8988T (cell line): Measurements from ENCODE around the gene QPRT.
"Not testable (repeated sequence)": the region's sequence is repeated elsewhere in the genome, so short reads cannot be mapped to it uniquely, and the experiment has no call there.

ENCODE experiments used
- DNase-seq: peaks from one replicate; pipeline ENCODE4 v3.0.0; 2011

QPRT gene

GRCh38 chr16:29678691-29679267 is at the start of gene QPRT:
TSS of gene QPRT (plus strand) at chr16:29679180. CDS start at chr16:29679198, 18 bp downstream.
- peak; percentile 70 for DNase-seq

GRCh38 chr16:29629318-29629717 is 49.7 kb upstream of the QPRT start:
- not testable (repeated sequence) for DNase-seq

- DNase-seq: not testable (repeated sequence)
These were observed 47.3 kb upstream of the QPRT start for GRCh38 chr16:29631658-29632057.

GRCh38 chr16:29635902-29636301 is 43.1 kb upstream of the QPRT start:
- not testable (repeated sequence) for DNase-seq

DNA sequence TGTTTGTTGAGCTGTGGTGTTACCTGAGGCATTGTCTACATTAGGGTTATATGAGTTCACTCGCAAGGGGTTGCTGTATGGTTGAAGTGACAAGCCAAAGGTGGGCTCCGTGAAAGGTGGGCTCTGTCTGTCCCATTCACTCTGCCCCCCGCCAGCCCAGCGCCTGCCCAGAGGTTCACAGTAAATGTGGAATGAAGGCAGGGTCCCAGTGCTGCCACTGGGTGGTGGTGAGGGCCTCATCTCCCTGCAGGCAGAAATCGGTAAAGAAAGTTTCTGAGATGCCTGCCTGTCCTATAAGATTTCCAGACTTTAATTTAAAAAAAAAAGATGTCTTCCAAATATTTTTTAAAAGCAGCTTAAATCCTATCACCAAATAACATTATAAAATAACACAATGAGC is 42.6 kb upstream of the QPRT start:
- DNase-seq: not testable (repeated sequence)

DNA sequence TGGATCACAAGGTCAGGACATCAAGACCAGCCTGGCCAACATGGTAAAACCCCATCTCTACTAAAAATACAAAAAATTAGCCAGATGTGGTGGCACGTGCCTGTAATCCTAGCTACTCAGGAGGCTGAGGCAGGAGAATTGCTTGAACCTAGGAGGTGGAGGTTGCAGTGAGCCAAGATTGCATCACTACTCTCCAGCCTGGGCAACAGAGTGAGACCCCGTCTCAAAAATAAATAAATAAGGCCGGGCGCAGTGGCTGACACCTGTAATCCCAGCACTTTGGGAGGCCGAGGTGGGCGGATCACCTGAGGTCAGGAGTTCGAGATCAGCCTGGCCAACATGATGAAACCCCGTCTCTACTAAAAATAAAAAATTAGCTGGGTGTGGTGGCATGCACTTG is 40.2 kb upstream of the QPRT start:
- not testable (repeated sequence) for DNase-seq

DNA sequence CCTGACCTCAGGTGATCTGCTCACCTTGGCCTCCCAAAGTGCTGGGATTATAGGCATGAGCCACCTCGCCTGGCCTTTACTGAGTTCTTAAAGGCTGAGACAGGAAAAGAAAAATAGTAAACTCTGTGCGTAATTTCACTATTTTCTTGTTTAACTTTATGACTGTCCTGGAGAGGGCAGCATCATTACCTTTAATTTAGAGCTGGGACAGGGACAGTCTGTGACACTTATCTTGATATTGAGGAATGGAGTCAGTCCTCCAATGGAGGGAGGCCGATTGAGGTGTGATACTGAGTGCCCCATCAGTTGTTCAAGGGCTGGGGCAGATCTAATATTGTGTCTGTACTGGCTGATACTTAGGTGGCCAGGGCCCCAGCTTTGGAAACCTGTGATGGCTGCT is 37.4 kb upstream of the QPRT start:
- no peak for DNase-seq

- DNase-seq: no peak
These were observed 35.4 kb upstream of the QPRT start for GRCh38 chr16:29643596-29643995.

DNA sequence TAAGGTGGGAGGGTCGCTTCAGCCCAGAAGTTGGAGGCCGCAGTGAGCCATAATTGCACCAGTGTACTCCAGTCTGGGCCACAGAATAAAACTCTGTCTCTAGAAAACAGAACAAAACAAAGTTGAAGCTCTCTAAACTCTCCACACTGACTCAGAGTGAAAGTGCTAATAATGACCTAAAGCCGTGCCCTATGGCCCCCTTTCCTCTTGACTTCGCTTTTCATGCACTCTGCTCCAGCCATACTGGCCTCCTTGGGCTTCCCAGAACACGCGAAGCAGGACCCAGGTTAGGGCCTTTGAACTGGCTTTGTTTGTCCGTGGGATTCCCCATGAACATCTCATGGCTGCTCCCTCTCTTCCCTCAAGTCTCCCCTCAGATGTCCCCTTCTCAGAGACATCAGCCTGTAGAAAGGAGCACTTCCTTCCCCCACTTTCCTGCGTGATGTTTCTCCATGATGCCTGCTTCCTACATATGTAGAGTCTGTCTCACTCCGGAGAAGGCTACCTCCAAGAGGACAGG is 34.6 kb upstream of the QPRT start:
- DNase-seq: no peak

GRCh38 chr16:29644973-29645693 is 33.8 kb upstream of the QPRT start:
- no peak for DNase-seq

DNA sequence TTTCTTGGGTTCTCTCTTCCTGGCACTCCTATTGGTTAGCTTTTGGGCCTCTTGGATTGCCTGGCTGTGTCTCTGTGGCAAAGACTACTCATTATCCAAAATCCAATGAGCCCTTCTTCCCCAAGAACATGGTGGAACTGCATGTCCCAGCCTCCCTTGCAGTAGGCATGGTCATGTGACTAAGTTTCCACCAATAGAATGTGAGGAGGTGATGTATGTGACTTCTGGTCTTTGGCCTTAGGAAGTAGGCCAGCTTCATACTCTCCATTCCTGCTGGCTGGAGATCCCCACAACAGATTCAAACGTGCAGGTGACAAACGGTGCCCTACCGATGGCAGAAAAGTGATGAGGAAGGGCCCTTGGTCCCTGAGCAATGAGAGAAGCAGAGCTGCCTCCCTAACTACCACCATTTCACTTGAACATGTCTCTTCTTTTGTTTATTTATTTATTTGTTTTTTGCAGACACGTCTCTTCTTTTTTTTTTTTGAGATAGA is 33.2 kb upstream of the QPRT start:
- no peak for DNase-seq

DNA sequence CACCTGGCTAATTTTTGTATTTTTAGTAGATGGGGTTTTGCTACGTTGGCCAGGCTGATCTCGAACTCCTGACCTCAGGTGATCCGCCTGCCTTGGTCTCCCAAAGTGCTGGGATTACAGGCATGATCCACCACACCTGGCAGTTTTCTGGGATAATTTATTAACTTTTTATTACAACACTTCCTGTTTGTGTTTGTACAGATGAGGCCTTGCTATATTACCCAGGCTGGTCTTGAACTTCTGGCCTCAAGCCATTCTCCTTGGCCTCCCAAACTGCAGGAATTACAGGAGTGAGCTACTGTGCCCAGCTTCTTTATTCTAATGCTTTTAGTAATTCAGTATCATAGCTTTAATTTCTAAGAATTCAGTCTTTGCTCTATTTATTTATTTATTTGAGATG is 32.0 kb upstream of the QPRT start:
- DNase-seq: no peak

GRCh38 chr16:29649588-29650494 is 29.1 kb upstream of the QPRT start:
- no peak for DNase-seq

- no peak for DNase-seq
These were observed 28.2 kb upstream of the QPRT start for GRCh38 chr16:29650771-29651170.

- DNase-seq: no peak
These were observed 27.1 kb upstream of the QPRT start for GRCh38 chr16:29651774-29652349.

GRCh38 chr16:29653471-29653870 is 25.5 kb upstream of the QPRT start:
- no peak for DNase-seq

GRCh38 chr16:29653890-29654289 is 25.1 kb upstream of the QPRT start:
- DNase-seq: not testable (repeated sequence)

DNA sequence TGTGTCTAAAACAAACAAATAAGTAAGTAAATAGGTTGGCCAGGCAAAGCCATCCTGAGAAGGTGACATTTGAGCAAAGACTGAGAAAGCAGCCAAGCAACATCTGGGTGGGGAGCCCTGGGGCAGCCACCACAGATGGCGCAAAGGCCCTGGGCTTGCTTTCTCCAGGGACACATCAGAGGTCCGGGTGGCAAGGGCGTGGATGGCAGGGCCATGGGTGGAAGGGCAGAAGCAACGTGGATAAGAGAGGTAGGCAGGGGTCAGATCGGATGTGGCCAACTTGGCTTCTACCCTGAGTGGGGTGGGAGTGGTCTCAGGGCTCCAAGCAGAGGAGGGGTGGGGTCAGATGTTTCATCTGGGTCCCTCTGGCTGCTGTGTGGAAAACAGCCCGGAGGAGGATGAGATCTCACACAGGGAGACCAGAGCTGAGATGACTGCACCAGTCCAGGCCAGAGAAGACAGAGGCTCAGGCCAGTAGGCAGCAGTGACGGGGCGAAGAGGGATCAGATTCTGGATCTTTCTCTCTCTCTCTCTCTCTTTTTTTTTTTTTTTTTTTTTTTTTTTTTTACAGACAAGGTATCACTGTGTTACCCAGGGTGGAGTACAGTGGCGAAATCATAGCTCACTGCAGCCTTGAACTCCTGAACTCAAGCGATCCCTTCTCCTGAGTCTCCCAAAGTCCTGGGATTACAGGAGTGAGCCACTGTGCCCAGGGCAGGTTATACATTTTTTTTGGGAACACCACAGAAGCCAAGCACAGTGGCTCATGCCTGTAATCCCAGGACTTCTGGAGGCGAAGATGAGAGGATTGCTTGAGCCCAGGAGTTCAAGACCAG is 22.1 kb upstream of the QPRT start:
- DNase-seq: no peak

- DNase-seq: no peak
These were observed 20.3 kb upstream of the QPRT start for GRCh38 chr16:29658705-29659104.

GRCh38 chr16:29662000-29662728 is 16.8 kb upstream of the QPRT start:
- no peak for DNase-seq

- no peak for DNase-seq
These were observed 16.3 kb upstream of the QPRT start for GRCh38 chr16:29662729-29663015.
